NCI-H510A (cell line): ENCODE measurements around the gene CACNA2D4.

ENCODE experiments used
- DNase-seq: peaks from one replicate; lab custom pipeline; 2025; lab: John Stamatoyannopoulos, UW

Gene CACNA2D4

DNA sequence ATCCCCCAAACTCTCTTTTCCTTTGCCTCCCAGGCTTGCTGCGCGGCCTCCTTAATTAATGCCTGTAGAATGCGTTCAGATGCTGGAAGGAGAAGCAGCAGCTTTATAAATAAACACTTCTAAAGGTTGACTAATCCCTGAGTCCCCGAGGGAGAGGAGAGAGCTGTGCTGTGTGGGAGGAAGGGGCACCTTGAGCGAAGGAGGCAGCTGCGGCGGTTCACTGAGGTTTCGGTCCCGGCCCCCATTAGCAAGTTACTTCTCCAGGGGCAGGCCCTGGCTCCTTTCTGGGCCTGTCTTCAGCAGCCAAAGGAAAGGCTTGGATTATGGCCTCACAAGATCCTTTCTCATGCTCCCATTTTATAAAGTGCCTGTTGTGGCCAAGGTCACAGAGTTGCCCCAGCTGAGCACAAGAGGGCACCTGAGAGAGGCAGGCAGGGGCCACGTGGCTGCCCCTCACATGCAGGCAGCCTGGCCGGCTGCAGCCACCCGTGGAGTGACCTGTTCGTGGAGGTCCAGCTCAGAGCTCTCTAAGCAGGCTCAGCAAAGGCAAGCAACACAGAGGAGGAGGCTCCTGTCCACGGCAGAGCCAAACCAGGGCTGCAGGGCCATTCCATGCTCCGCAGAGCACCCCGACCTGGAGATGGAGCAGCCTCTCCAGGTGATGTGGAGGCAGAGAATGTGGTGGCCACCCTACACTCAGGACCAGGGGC lies 15.0 kb upstream of the CACNA2D4 start:
- no peak for DNase-seq

DNA sequence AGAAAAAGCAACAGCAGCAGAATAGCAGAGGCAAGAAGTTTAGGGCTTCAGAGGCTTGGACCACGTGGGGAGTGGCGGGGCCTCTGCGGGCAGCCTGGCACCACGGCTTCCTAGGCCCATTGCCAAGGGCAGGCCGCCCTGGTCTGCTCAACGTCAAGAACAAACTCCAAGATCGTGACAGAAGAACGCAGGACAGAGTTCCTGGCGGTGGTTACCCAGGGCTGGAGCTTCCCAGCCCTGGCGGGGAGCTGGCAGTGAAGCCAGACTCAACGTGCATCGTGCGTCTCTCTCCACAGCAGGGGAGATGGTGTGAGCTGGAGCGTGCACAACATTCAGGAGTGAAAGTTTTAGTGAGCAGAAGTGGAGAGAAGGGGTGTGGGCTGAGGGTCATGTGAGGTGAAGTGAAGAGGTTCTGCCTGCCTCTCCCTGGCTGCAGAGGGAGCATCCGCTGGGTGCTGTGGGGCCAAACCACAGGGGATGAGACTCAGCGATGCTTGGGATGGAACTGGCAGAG lies 13.9 kb upstream of the CACNA2D4 start:
- no peak for DNase-seq

DNA sequence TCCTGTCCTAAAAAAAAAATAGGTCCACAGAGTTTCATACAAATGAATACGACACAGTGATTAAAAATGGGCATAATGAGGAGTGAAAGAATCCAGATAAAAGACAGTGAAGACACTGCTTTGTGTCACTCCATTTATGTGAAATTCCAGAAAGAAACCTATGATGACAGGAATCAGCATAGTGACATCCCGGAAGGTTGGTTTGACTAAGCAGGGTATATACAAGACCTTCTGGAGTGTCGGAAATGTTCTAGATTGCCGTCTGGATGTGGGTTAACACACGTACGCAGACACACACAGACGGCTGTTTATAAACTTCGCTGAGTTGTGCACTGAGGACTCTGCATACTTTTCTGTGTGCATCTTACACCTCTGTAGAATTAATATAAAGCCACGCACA lies 13.2 kb upstream of the CACNA2D4 start:
- DNase-seq = no peak

DNA sequence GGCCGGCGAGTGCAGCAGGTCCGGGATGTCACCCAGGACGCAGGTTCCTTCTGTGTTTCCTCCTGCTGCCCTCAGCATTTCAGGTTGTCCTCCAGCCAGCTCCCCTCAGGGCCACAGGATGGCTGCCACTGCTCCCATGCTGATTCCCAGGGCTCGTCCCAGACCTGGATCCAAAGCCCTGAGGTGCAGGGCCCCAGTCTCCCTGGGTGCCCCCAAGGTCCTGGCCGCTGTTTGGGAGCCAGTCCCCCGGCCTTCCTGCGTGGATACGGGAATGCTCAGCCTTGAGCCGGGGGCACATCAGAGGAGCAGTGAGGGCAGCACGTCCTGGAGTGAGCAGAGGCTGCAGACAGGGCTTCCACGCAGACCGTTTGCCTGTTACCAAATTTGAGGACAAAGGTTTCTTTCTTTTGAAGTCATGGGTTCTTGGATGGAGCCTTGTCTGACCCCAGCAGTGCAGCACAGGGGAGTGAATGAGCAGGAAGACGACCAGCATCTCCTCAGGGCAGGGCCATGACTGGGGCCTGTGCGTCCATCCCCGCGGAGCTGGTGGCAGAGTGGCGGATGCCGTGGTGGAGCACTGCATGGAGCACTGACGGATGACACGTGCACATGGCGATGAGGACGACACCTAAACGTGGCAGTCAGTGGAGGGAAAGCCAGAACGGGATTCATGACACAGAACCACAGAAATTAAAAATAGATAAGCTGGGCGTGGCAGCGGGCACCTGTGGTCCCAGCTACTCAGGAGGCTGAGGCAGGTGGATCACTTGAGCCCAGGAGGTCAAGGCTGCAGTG lies 12.5 kb upstream of the CACNA2D4 start:
- DNase-seq = no peak

DNA sequence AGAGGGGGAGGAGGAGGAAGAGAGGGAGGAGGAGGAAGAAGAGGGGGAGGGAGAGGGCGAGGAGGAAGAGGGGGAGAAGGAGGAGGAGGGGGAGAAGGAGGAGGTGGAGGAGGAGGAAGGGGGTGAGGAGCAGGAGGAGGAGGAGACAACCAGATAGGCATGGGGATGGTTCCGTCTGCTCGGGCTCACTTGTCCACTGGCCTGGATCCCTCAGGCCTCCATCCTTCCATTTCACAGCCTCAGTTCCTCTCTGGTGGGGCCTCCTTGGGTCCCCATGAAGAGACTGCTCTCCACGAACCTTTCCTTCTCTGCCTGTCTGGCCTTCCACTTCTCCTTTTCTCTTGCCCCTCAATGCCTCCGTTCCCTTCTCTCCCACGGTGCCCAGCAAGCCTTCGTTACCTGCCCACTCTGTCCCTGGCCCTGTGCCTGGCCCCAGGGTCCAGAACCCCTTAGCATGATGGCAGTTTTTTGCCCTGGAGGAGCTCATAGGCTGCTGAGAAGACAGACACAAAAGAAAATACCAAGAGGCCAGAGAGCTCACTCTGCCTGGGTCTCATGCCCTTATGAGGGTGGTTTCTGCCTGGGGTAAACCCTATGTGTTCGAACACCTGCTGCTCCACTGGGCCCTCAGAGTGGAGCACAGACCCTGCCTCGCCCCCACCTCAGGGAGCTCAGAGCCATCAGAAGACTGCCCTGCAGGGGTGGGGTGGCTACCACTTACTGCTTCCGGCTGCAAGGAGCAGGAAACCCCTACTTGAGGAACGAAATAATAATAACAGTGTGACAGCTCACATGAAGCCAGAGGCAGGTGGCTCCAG lies 11.7 kb upstream of the CACNA2D4 start:
- DNase-seq = no peak

DNA sequence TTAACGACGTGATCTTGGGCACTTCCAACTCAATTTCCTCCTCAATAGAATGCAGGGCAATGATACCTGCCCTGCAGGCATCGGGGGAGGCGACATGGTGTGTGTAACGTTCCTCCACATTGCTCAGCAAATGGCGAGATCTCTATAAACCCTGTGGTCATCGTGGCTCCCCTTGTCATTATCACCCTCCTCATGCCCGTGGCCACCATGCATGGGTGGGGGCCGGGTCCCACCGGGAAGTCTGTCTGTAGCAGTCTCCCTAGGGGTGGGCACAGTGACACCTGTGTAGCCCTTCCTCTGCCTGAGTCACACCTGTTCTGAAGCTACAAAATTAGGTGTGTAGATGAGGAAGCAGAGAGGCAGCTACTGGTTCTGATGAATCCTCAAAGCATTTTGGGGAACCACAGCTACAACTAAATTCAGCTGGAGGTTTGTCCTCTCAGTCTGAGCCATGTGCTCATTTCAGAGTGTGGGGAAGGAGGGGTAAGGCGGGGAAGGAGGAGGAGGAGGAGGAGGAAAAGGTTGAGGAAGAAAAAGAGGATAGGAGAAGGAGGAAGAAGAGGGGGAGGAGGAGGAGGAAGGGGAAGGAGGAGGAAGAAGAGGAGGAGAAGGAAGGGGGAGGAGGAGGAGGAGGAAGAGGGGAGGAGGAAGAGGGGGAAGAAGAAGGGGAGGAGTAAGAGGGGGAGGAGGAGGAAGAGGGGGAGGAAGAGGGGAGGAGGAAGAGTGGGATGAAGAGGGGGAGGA lies 11.0 kb upstream of the CACNA2D4 start:
- DNase-seq = no peak

DNA sequence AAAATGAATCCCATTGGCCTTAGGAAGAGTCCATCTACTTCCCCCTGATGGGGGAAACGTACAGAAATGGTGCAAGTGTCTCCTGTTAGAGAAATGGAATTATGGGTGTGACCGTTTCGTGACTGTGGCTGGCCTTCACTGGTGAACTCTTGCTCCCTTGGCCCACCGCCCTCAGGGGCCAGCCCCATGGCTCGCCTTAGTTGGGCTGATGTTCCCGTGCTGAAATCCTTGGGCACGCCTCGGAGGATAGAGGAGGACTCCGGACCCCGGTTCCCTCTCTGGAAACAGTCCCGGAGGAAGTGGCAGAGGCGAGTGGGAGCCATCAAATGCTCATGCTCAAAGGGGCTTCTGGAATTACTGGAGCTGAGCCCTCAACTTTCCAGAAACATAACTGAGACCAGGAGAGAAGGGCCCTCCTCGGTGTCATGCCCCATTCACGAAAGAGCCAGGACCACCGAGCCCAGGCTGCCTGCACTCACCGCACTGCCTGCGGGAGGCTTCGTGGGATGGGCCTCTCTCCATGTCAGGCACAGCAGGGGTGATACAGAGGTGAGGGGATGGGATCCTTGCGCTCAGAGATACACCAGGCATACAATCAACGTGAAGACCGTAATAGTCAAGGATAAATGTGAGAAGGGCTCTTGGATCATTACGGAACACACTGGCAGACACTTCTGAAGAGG lies 10.1 kb upstream of the CACNA2D4 start:
- DNase-seq = no peak

DNA sequence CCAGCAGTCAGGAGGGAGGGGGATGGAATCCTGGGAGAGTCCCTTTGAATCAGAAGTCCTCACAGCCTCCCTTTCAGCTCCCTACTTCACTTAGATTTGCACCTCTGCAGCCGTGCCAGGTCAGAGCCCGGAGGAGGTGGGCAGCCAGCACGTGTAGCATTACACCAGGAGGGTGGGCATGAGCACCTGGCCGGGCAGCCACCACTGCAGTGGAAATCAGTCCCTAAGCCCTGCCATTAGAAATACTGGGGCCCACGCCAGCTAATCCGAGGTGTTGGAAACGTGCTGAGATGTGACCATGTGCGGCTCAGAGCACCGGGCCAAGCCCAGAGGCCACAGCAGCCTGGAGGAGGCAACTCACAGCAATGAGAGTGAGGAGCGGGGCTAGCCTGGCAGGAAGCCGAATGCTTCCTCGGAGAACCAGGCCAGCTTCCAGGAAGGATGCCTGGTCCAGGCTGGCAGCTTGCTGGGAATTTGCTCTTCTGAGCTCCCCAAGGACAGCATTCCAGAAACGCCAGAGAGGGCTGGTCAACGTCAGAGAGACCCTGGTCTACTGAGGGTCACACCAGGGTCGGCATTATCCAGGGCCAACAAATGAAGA lies 9.4 kb upstream of the CACNA2D4 start:
- DNase-seq = no peak

DNA sequence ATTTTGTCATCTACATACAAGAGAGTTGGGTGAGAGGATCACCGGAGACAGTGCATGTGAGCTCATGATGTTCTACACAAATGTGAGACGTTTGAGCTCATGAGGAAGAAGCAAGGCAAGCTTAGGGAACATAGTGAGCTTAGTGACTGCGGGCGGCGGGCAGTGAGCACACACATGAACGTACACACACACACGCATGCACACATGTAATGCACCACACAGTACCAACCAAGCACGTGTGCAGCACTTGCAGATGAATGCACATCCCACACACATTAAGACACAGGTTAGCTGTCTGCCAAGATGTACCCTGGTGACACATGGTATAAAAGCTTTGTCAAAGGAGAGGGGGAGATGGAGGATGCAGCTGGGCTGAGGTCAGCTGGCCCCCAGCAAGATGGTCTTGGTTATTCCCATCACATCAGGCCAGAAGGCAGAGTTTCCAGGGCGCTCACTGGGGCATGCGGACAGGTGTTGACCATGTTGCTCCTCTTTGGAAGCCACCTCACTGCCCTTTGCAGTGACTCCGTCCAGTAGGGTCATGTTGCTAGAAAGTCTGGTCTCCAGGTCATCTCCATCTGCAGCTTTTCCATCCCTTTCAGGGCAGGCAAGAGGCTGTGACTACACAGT lies 8.7 kb upstream of the CACNA2D4 start:
- DNase-seq = no peak

DNA sequence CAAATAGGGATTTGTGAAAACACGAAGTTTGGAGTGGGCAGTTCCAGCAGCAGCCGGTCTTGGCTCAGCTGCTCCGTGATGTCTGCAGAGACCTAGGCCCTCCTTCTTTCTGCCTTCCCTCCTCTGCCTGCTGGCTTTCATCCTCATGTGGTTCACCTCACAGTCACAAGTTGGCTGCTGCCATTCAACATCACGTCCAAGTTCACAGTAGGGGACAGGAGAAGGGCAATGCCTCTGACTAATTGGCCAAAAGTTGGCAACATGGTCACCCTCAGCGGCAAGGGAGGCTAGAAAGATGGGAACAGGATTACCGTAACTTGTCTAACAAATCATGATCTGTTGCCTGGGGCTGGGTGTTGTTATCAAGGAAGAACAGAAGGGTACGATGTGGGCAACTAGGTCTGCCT lies 7.8 kb upstream of the CACNA2D4 start:
- no peak for DNase-seq

DNA sequence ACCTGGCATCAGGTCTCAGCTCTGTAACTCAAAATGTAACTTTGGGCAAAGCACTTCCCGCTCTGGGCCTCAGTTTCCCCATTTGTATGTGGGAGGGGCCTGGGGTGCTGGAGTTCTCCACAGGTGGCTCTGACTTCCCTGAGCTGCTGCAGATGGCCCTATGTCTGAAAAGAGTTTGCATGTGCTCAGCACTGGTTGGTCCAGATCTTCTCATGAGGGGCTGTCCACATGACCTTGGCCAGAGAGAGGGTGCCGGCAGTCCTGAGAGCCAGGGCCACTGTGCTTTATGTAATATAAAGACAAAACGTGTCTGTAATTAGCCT lies 7.2 kb upstream of the CACNA2D4 start:
- DNase-seq = no peak

DNA sequence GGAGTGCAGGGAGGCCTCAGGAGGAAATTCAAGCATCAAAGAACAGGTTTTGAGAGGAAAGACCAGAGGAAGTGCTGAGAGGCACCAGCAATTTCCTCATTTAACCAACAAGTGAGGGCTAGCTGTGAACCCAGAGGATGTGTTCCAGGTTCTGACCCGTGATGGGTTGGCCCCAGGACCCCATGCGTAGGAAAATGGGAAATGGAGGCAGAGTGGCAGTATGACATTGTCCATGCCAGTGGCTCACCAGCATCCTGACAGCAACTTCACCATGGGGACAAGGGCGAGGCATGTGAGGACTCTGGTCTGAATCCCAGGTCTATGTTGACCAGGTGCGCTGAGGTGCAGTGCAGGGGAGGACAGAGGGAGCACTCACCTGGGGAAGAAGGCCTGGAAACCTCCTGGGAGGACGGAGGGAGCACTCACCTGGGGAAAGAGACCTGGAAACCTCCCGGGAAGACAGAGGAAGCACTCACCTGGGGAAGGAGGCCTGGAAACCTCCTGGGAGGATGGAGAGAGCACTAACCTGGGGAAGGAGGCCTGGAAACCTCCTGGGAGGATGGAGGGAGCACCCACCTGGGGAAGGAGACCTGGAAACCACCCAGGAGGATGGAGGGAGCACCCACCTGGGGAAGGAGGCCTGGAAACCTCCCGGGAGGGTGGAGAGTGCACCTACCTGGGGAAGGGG lies 6.7 kb upstream of the CACNA2D4 start:
- no peak for DNase-seq

DNA sequence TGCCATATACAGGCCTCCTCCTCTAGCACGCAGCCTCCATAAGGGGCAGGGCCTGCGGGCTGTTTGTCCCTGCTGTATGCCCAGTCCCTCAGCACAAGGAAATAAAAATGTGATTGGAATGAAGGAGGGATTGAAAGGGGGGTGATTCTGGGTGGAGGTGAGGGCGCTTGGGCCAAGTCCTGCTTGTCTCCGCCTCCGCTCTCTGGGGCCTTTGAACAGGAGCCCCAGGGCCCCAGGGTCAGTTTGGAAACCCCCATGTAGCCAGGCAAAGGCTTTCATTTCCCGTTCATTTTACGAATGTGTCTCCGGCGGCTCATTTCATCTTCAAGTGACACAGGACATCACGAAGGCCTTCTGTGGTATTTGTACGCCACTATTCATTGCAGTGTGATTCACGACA lies 4.5 kb upstream of the CACNA2D4 start:
- DNase-seq = no peak

DNA sequence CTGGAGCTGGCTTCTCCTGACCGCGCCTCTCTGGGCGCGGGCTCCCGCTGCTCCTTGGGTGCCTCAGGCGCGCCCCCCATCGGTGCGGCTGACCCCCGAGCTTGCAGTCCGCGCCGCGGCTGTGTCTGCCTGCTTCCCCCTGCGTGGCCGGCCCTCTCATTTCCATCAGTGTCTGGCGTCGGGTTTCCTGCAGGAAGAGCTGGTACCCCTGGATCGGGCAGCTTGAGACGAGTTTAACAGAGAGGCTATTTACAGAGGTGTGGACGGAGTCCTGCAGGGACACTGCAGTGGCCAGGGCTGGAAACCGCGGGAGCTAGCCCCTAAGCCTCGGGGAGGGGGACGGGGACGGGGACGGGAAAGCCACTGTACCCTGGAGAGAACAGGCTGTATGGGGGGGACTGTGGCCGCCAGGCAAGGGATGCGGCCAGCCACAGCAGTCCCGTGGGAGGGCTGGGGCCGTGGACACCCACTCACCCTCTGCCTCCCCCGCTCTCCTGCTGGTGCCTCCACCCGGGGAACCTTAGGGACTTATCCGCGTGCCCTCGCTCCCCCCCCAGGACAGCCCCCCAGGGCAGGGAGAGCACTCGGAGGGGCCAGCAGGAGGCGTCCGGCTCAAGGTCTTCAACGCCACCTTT lies 3.7 kb upstream of the CACNA2D4 start:
- no peak for DNase-seq

DNA sequence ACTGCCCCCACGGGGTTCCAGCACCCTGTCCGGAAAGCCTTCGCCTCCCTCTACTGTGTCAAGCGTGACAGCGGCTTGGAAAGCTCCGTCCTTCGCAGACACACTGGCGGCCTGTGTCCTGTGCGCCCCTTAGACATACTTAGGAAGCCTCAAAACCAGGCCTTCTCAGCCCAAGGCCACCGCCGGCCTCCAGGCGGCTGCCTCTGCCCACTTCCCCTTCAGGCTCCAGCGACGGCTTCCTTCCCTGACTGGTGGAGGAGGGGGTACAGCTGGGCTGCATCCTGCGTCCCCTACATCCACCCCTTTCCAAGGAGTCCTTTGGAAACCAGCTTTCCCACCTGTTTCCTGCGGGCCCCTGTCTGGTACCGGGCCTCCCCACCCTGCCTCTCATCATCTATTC lies 2.5 kb upstream of the CACNA2D4 start:
- DNase-seq = no peak

DNA sequence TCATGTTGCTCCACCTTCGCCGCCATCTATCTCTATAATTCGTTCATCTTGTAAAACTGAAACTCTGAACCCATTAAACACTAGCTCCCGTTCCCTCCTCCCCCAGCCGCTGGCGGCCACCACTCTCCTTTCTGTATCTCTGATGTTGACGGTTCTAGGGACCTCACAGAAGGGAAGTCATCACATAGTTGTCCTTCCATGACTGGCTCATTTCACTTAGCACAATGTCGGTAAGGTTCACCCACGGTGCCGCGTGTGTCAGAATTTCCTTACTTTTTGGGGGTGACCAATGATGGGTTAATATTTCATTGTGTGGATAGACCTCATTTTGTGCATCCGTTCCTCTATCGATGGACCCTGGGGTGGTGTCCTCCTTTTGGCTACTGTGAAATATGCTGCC lies 2.0 kb upstream of the CACNA2D4 start:
- DNase-seq = no peak

DNA sequence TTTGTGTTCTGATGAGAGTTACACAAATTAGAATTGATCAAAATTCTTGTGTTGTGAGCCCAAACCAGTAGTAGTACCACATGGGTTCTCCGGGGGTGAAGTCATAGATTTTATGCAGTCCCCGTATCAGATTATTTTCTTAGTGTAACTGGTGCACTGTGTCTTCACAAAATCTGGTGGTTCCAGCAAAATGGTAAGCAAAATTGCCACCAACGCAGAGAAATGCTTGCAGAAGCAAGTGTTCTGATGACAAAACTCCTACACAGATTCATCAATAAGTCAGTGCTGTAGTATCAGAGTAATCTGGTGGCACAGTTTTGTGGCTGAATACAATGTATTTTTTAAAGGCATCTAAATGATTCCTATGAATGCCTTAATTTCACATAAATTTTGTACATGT lies 1.3 kb upstream of the CACNA2D4 start:
- no peak for DNase-seq

DNA sequence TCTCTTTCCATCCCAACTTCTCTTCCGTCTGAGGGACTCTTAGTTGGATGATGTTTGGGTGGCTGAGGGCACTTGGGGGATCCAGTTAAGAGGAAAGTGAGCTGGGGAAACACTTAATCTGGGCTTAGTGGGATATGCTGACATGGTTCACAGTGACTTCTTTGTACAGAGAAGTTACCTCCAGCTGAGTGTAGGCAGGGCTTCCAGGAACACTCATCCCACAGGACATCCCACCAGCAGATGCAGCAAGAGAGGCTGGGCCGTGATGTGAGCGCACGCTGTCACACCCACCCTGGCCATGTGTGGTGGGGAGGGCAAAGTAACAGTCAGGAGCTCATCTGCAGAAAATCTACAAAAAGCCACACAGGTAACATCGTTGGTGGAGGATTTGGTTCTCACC lies 832 bp upstream of the CACNA2D4 start:
- DNase-seq = no peak

DNA sequence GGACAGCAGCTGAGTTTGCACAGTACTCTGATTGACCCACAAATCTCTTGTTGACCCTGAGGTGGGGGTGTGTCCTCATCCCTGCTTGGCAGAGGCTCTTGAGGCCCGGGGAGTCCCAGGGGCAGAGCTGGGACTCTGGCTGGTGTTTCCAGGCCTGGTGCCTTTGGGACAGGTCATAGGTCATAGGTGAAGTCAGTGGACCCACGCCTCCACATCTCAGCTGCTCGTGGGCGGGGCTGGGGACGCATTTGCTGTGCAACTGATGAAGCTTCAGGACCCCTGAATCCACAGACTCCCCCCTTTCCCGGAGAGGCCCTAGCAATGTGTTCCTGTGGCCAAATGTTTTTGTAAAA lies 408 bp upstream of the CACNA2D4 start:
- DNase-seq = no peak
